ENCODE measurements around the gene KANSL2. TPM values are rescaled to one million over a fixed set of nuclear protein-coding genes. Genes with fewer than 3 reads are reported as not detected.
A peak's percentile ranks its signal among the peaks of the same experiment; 100 is the strongest.

Gene KANSL2
- total and polyA plus RNA-seq, 2 of the 13 experiments (the other 11 are each of a cell fraction or from before 2014, with no cell fraction given), result 24.1 to 41.3 TPM

- TF ChIP-seq ZNF710 (CRISPR knock-in tag; IDR thresholded peaks at IDR 0.05; ENCODE audit: borderline replicate concordance) (peak; percentile 77; the same call in 1 of the 2 replicates), ZNF574 (CRISPR knock-in tag; IDR thresholded peaks at IDR 0.05) (peak; percentile 67; the same call in 1 of the 2 replicates), HDAC2 (CRISPR knock-in tag; IDR thresholded peaks at IDR 0.05) (peak; percentile 62), SP140L (CRISPR knock-in tag; IDR thresholded peaks at IDR 0.05; ENCODE audit: borderline replicate concordance) (0 out of 2 replicates have a peak, but pooled peaks have one; percentile 68), SKI (IDR thresholded peaks at IDR 0.05; ENCODE audit: partially characterized antibody) (no peak), NCOA1 (CRISPR knock-in tag; IDR thresholded peaks at IDR 0.05) (peak; percentile 73; the same call in 1 of the 2 replicates), FOXK2 (IDR thresholded peaks at IDR 0.05) (no peak), ZNF703 (CRISPR knock-in tag; IDR thresholded peaks at IDR 0.05; ENCODE audit: borderline replicate concordance) (no peak; the same call in 1 of the 2 replicates), ZFP1 (CRISPR knock-in tag; IDR thresholded peaks at IDR 0.05) (no peak; the same call in none of the 2 replicates), ZNF562 (CRISPR knock-in tag; IDR thresholded peaks at IDR 0.05; ENCODE audit: borderline replicate concordance) (no peak), NAIF1 (CRISPR knock-in tag; IDR thresholded peaks at IDR 0.05; ENCODE audit: borderline replicate concordance) (no peak; the same call in 1 of the 2 replicates), ZFP62 (CRISPR knock-in tag; IDR thresholded peaks at IDR 0.05) (no peak), TEAD3 (CRISPR knock-in tag; optimal IDR thresholded peaks at IDR 0.05; ENCODE audit: borderline replicate concordance) (no peak), KDM5B (CRISPR knock-in tag; IDR thresholded peaks at IDR 0.05; ENCODE audit: borderline replicate concordance) (peak; percentile 81; the same call in 1 of the 2 replicates), ZNF232 (CRISPR knock-in tag; IDR thresholded peaks at IDR 0.05; ENCODE audit: borderline replicate concordance) (peak; percentile 83; the same call in 1 of the 2 replicates), EZH2 (conservative IDR thresholded peaks at IDR 0.05; ENCODE audit: low read depth, low read length) (no peak), GPN1 (CRISPR knock-in tag; IDR thresholded peaks at IDR 0.05; ENCODE audit: borderline replicate concordance) (no peak), LCORL (IDR thresholded peaks at IDR 0.05) (no peak), LCORL (CRISPR knock-in tag; IDR thresholded peaks at IDR 0.05) (peak; percentile 62), ZNF253 (CRISPR knock-in tag; IDR thresholded peaks at IDR 0.05; ENCODE audit: borderline replicate concordance) (peak; percentile 79; the same call in 1 of the 2 replicates), NKX3-1 (CRISPR knock-in tag; IDR thresholded peaks at IDR 0.05) (peak; percentile 66), EHMT2 (IDR thresholded peaks at IDR 0.05; ENCODE audit: borderline replicate concordance, low read depth, low read length) (no peak), ZNF44 (CRISPR knock-in tag; IDR thresholded peaks at IDR 0.05) (no peak), ZSCAN20 (CRISPR knock-in tag; IDR thresholded peaks at IDR 0.05; ENCODE audit: borderline replicate concordance) (peak; percentile 23; the same call in 1 of the 2 replicates), HIVEP1 (CRISPR knock-in tag; IDR thresholded peaks at IDR 0.05) (0 out of 2 replicates have a peak, but pooled peaks have one; percentile 61)
- TF ChIP-seq, protein P1, sequence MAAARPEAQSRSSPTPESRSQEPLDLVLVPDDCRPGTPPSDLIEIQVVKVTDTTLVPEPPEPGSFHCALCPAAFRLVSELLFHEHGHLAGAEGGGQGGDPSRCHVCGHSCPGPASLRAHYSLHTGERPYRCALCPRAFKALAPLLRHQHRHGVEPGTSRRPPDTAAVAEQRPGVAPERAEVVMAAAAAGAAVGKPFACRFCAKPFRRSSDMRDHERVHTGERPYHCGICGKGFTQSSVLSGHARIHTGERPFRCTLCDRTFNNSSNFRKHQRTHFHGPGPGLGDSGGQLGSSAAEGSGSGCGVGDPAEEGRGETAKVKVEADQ (CRISPR knock-in tag; IDR thresholded peaks at IDR 0.05; ENCODE audit: borderline replicate concordance), result no peak
These were observed at the start of gene KANSL2 (continued) for GRCh38 chr12:48681710-48682532.
